ENCODE results near the gene MARS1. TPM values are rescaled to one million over a fixed set of nuclear protein-coding genes. Genes with fewer than 3 reads are reported as not detected.
"Not testable (repeated sequence)": the region's sequence is repeated elsewhere in the genome, so short reads cannot be mapped to it uniquely, and the experiment has no call there.

Gene MARS1
- total RNA-seq, 4 donors from 2014 or later: 37.7 to 81.1 (median 42.0) TPM

DNA sequence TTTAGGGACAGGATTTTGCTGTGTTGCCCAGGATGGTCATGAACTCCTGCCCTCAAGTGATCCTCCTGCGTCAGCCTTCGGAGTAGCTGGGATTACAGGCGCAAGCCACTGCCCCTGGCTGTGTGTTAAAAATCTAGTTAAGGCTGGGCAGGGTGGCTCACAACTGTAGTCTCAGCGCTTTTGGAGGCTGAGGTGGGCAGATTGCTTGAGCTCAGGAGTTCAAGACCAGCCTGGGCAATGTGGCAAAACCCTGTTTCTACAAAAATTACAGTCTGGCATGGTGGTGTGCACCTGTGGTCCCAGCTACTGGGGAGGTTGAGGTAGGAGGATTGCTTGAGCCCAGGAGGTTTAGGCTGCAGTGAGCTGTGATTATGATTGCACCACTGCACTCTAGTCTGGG, 23.3 kb downstream of the MARS1 start:
- Histone ChIP-seq H3K36me3 (peaks cover 0 to 71% of the 10 kb centered on the region in 2 donors), H3K27ac (no peak overlapping the region), H3K9me3 (no peaks in the 10 kb centered on the region), H3K4me3 (no peak overlapping the region), H3K27me3 (no peaks in the 10 kb centered on the region), H3K4me1 (no peaks in the 10 kb centered on the region)
- no peak for ATAC-seq
- DNase-seq: no peak
- intact Hi-C loops (cut with DNase I; ENCODE audit: low total_unique reads) (no loop called here), in situ Hi-C loops (cut with MboI; ENCODE audit: low sequenced_read_pairs in 4 of 4) (loop anchor here in 1 of 4 donors (25.0 kb wide), 1 partner anchor 874 kb away; the partner anchor contains the start of genes ATP5F1B and BAZ2A)
- TF ChIP-seq, protein P1, sequence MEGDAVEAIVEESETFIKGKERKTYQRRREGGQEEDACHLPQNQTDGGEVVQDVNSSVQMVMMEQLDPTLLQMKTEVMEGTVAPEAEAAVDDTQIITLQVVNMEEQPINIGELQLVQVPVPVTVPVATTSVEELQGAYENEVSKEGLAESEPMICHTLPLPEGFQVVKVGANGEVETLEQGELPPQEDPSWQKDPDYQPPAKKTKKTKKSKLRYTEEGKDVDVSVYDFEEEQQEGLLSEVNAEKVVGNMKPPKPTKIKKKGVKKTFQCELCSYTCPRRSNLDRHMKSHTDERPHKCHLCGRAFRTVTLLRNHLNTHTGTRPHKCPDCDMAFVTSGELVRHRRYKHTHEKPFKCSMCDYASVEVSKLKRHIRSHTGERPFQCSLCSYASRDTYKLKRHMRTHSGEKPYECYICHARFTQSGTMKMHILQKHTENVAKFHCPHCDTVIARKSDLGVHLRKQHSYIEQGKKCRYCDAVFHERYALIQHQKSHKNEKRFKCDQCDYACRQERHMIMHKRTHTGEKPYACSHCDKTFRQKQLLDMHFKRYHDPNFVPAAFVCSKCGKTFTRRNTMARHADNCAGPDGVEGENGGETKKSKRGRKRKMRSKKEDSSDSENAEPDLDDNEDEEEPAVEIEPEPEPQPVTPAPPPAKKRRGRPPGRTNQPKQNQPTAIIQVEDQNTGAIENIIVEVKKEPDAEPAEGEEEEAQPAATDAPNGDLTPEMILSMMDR (IDR thresholded peaks at IDR 0.05 in 4 of 5, conservative IDR thresholded peaks at IDR 0.05 in 1 of 5): no peak
- TF ChIP-seq POLR2A (IDR thresholded peaks at IDR 0.05): no peak

DNA sequence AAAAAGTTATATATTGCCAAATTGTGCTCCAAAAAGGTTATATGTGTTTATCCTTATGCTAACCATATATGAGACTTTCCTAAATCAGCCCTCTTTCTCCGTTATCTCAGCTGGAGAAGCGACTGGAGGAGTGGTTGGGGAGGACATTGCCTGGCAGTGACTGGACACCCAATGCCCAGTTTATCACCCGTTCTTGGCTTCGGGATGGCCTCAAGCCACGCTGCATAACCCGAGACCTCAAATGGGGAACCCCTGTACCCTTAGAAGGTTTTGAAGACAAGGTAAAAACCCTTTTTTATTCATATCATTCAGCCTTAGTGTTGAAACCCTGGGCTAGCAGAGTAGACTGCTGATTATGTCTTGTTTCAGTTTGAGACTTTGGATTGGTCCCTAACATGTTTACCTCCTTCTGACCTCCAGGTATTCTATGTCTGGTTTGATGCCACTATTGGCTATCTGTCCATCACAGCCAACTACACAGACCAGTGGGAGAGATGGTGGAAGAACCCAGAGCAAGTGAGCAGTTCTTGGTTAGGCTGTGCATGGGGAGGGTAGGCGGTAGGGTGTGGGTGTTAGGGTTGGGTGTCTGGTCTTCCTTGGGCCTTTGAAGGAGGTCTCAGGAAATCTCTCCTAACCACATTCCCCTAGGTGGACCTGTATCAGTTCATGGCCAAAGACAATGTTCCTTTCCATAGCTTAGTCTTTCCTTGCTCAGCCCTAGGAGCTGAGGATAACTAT, 23.9 kb downstream of the MARS1 start:
- H3K4me1 ChIP-seq: peaks cover 0 to 1% of the 10 kb centered on the region in 2 donors
- H3K27me3 ChIP-seq: no peaks in the 10 kb centered on the region
- peaks cover 5 to 72% of the 10 kb centered on the region in 2 donors for H3K36me3 ChIP-seq
- H3K9me3 ChIP-seq: no peaks in the 10 kb centered on the region
- no peak for DNase-seq
- intact Hi-C loops (cut with DNase I; ENCODE audit: low total_unique reads) (no loop called here), in situ Hi-C loops (cut with MboI; ENCODE audit: low sequenced_read_pairs in 4 of 4) (loop anchor here in 1 of 4 donors (25.0 kb wide), 1 partner anchor 874 kb away; the partner anchor contains the start of genes ATP5F1B and BAZ2A)
- no peak overlapping the region for H3K4me3 ChIP-seq
- ATAC-seq: no peak
- TF ChIP-seq, protein P1 (IDR thresholded peaks at IDR 0.05 in 4 of 5, conservative IDR thresholded peaks at IDR 0.05 in 1 of 5): no peak
- no peak for TF ChIP-seq POLR2A (IDR thresholded peaks at IDR 0.05)
- H3K27ac ChIP-seq: peak overlapping the region in 1 of 4 donors; percentile 46

DNA sequence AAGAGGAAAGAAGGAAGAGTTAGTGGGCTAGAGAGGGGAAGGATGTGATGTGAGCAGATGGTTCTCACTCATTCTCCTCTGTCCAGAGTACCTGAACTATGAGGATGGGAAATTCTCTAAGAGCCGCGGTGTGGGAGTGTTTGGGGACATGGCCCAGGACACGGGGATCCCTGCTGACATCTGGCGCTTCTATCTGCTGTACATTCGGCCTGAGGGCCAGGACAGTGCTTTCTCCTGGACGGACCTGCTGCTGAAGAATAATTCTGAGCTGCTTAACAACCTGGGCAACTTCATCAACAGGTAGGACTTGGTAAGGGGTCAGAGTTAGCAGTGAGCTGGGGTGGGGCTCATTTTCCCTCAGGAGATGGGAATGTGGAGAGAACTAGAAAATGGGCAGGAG, 24.8 kb downstream of the MARS1 start:
- Histone ChIP-seq H3K9me3 (no peaks in the 10 kb centered on the region), H3K27me3 (no peaks in the 10 kb centered on the region), H3K4me1 (peaks cover 4 to 10% of the 10 kb centered on the region in 2 donors), H3K4me3 (no peak overlapping the region), H3K27ac (peak overlapping the region in 1 of 4 donors; percentile 46), H3K36me3 (peaks cover 6 to 81% of the 10 kb centered on the region in 2 donors)
- intact Hi-C loops (cut with DNase I; ENCODE audit: low total_unique reads) (no loop called here), in situ Hi-C loops (cut with MboI; ENCODE audit: low sequenced_read_pairs in 4 of 4) (loop anchor here in 1 of 4 donors (25.0 kb wide), 1 partner anchor 875 kb away; the partner anchor contains the start of genes ATP5F1B and BAZ2A)
- DNase-seq: no peak
- no peak for ATAC-seq
- TF ChIP-seq, protein P1 (IDR thresholded peaks at IDR 0.05 in 4 of 5, conservative IDR thresholded peaks at IDR 0.05 in 1 of 5): no peak
- no peak for TF ChIP-seq POLR2A (IDR thresholded peaks at IDR 0.05)

DNA sequence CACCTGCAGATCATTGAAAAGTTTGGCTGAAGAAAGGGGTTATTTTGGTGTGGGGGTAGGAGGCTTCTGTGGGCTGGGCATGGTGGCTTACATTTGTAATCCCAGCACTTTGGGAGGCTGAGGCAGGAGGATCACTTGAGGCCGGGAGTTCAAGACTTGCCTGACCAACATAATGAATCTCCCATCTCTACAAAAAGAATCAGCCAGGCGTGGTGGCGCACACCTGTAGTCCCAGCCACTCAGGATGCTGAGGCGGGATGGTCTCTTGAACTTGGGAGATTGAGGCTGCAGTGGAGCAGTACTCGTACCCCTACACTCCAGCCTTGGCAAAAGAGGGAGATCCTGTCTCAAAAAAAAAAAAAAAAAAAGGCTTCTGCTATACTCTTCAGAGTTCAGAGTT, 25.4 kb downstream of the MARS1 start:
- no peak for DNase-seq
- H3K36me3 ChIP-seq: peaks cover 6 to 81% of the 10 kb centered on the region in 2 donors
- H3K9me3 ChIP-seq: no peaks in the 10 kb centered on the region
- no peaks in the 10 kb centered on the region for H3K27me3 ChIP-seq
- H3K4me1 ChIP-seq: peaks cover 10 to 16% of the 10 kb centered on the region in 2 donors
- intact Hi-C loops (cut with DNase I; ENCODE audit: low total_unique reads) (no loop called here), in situ Hi-C loops (cut with MboI; ENCODE audit: low sequenced_read_pairs in 4 of 4) (loop anchor here in 1 of 4 donors (25.0 kb wide), 1 partner anchor 876 kb away; the partner anchor contains the start of genes ATP5F1B and BAZ2A)
- no peak overlapping the region for H3K4me3 ChIP-seq
- H3K27ac ChIP-seq: peak overlapping the region in 1 of 4 donors; percentile 46
- ATAC-seq: no peak
- TF ChIP-seq, protein P1 (IDR thresholded peaks at IDR 0.05 in 4 of 5, conservative IDR thresholded peaks at IDR 0.05 in 1 of 5): no peak
- no peak for TF ChIP-seq POLR2A (IDR thresholded peaks at IDR 0.05)

DNA sequence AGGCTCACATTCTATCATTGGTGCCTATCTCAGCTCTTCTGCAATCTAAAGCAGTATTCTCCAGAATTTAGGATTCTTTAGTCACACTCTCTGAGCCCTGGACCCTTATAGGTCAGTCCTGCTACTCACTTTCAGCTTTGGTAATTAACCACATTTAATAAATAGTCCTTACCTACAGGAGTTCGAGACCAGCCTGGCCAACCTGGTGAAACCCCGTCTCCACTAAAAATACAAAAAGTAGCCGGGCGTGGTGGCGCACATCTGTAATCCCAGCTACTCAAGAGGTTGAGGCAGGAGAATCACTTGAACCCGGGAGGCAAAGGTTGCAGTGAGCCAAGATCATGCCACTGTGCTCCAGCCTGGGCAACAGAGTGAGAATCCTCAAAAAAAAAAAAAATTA, 25.8 kb downstream of the MARS1 start:
- ATAC-seq; H3K27me3 ChIP-seq; intact Hi-C loops (cut with DNase I; ENCODE audit: low total_unique reads); H3K4me3 ChIP-seq; H3K9me3 ChIP-seq; DNase-seq: not testable (repeated sequence)
- in situ Hi-C loops (cut with MboI; ENCODE audit: low sequenced_read_pairs in 4 of 4): loop anchor here in 1 of 4 donors (25.0 kb wide), 1 partner anchor 876 kb away; the partner anchor contains the start of genes ATP5F1B and BAZ2A
- H3K36me3 ChIP-seq: peaks cover 6 to 81% of the 10 kb centered on the region in 2 donors
- peak overlapping the region in 1 of 4 donors; percentile 46 for H3K27ac ChIP-seq
- peaks cover 14 to 20% of the 10 kb centered on the region in 2 donors for H3K4me1 ChIP-seq

DNA sequence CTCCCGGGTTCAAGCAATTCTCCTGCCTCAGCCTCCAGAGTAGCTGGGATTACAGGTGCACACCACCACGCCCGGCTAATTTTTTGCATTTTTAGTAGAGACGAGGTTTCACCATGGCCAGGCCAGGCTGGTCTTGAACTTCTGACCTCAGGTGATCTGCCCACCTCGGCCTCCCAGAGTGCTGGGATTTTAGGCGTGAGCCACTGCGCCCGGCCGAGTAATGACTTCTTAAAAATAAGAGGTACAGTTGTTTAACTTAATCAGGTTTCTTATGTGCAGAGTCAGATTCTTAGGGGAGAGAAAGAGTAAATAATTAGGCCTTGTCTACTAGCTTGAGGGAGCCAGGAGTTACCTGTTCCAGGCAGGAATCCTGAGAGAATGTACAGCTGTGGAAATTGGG, 26.4 kb downstream of the MARS1 start:
- intact Hi-C loops (cut with DNase I; ENCODE audit: low total_unique reads); ATAC-seq; H3K9me3 ChIP-seq; DNase-seq; H3K4me3 ChIP-seq; H3K27me3 ChIP-seq: not testable (repeated sequence)
- in situ Hi-C loops (cut with MboI; ENCODE audit: low sequenced_read_pairs in 4 of 4): loop anchor here in 1 of 4 donors (25.0 kb wide), 1 partner anchor 877 kb away; the partner anchor contains the start of genes ATP5F1B and BAZ2A
- Histone ChIP-seq H3K27ac (peak overlapping the region in 2 of 4 donors; percentile 93 to 97), H3K36me3 (peaks cover 6 to 77% of the 10 kb centered on the region in 2 donors), H3K4me1 (peaks cover 20 to 26% of the 10 kb centered on the region in 2 donors)

Data from gastrocnemius medialis (tissue), 4 donors.